HFFc6 (cell line): ENCODE measurements around the gene TSPAN32. TPM values are rescaled to one million over a fixed set of nuclear protein-coding genes. Genes with fewer than 3 reads are reported as not detected.
A peak's percentile ranks its signal among the peaks of the same experiment; 100 is the strongest.

ENCODE experiments used
- DNase-seq: peaks from one replicate; pipeline ENCODE4 v3.0.0-alpha.2; 2018
- H3K27ac Mint-ChIP-seq: 2 replicates; pipeline ENCODE4 v1.8.0; 2020; ENCODE audit warnings: mild to moderate bottlenecking, mixed read lengths
- H3K27me3 Mint-ChIP-seq: 2 replicates; pipeline ENCODE4 v1.8.0; 2021; ENCODE audit warnings: mild to moderate bottlenecking, moderate library complexity, mixed read lengths; ENCODE audit not compliant: insufficient read depth
- H3K36me3 Mint-ChIP-seq: 2 replicates; pipeline ENCODE4 v1.8.0; 2021; ENCODE audit warnings: low read depth, mixed read lengths
- H3K4me1 Mint-ChIP-seq: 2 replicates; pipeline ENCODE4 v1.8.0; 2020; ENCODE audit warnings: low read depth, mixed read lengths
- H3K4me3 Mint-ChIP-seq: 2 replicates; pipeline ENCODE4 v1.8.0; 2020; ENCODE audit warnings: mild to moderate bottlenecking, moderate library complexity, mixed read lengths
- H3K9me3 Mint-ChIP-seq: 2 replicates; pipeline ENCODE4 v1.8.0; 2020; ENCODE audit warnings: mild to moderate bottlenecking, mixed read lengths
- CTCF ChIP-seq: fragments of 200-600 bp; sonication (generic); IDR thresholded peaks from 2 replicates; pipeline ENCODE4 v1.5.0; 2021; ENCODE audit warnings: antibody characterized with exemption, mild to moderate bottlenecking
- total RNA-seq, 6 experiments: library from RNA; stranded (reverse); fragmentation: NEBNext Ultra II Directional; extraction: Animal tissue kit (Norgen Biotek cat#: 25700); gene quantifications; 2 replicates in 1 of 6; 3 replicates in 5 of 6; pipeline ENCODE4 v1.2.3, GENCODE V29; 2021

Gene TSPAN32
- total RNA-seq, 6 experiments from 2014 or later = not detected

- peaks cover 2% of the 10 kb centered on the region; the same call in 1 of the 2 replicates for H3K27me3 Mint-ChIP-seq
- peaks cover 10% of the 10 kb centered on the region for H3K4me1 Mint-ChIP-seq
- peak; percentile 37; the same call in 1 of the 2 replicates for TF ChIP-seq CTCF
- DNase-seq = peak; percentile 57
- peak overlapping the region; percentile 49; the same call in 1 of the 2 replicates for H3K27ac Mint-ChIP-seq
- no peaks in the 10 kb centered on the region for H3K9me3 Mint-ChIP-seq
- no peaks in the 10 kb centered on the region for H3K36me3 Mint-ChIP-seq
- H3K4me3 Mint-ChIP-seq = no peak overlapping the region
Measured at GRCh38 chr11:2312232-2313042, 10.6 kb downstream of the TSPAN32 start.

GRCh38 chr11:2313051-2313951 is 11.5 kb downstream of the TSPAN32 start:
- no peak overlapping the region for H3K27ac Mint-ChIP-seq
- H3K9me3 Mint-ChIP-seq = no peaks in the 10 kb centered on the region
- H3K4me1 Mint-ChIP-seq = peaks cover 10% of the 10 kb centered on the region

GRCh38 chr11:2314136-2314524 is 12.3 kb downstream of the TSPAN32 start:
- no peak overlapping the region for H3K27ac Mint-ChIP-seq
- DNase-seq = no peak
- H3K36me3 Mint-ChIP-seq = no peaks in the 10 kb centered on the region
- H3K4me3 Mint-ChIP-seq = no peak overlapping the region
- peaks cover 10% of the 10 kb centered on the region for H3K4me1 Mint-ChIP-seq
- no peaks in the 10 kb centered on the region for H3K9me3 Mint-ChIP-seq
- no peak for TF ChIP-seq CTCF
- 0 out of 2 replicates have a peak, but pooled peaks cover 2% of the 10 kb centered on the region for H3K27me3 Mint-ChIP-seq

More at GRCh38 chr11:2313051-2313951, 11.5 kb downstream of the TSPAN32 start:
- DNase-seq = no peak
- H3K36me3 Mint-ChIP-seq = no peaks in the 10 kb centered on the region
- no peak for TF ChIP-seq CTCF
- H3K4me3 Mint-ChIP-seq = no peak overlapping the region
- 0 out of 2 replicates have a peak, but pooled peaks cover 2% of the 10 kb centered on the region for H3K27me3 Mint-ChIP-seq

GRCh38 chr11:2314525-2315394 is 12.9 kb downstream of the TSPAN32 start:
- H3K36me3 Mint-ChIP-seq = no peaks in the 10 kb centered on the region
- TF ChIP-seq CTCF = no peak
- H3K4me3 Mint-ChIP-seq = no peak overlapping the region
- no peak overlapping the region for H3K27ac Mint-ChIP-seq
- H3K4me1 Mint-ChIP-seq = peaks cover 10% of the 10 kb centered on the region
- H3K9me3 Mint-ChIP-seq = no peaks in the 10 kb centered on the region
- H3K27me3 Mint-ChIP-seq = 0 out of 2 replicates have a peak, but pooled peaks cover 2% of the 10 kb centered on the region
- no peak for DNase-seq
